G401.6 (cell line): ENCODE measurements around the gene MAPKAPK5.
"Not testable (repeated sequence)": the region's sequence is repeated elsewhere in the genome, so short reads cannot be mapped to it uniquely, and the experiment has no call there.

ENCODE experiments used
- FAIRE-seq: peaks from 2 replicates; lab custom pipeline; 2012; peaks lifted over from hg19 to GRCh38; lab: Jason Lieb, UNC

Gene MAPKAPK5

GRCh38 chr12:111841750-111842555 is at the start of gene MAPKAPK5:
MAPKAPK5 (plus strand) TSS chr12:111842228; CDS start chr12:111842734, 506 bp downstream.
- FAIRE-seq, result peak; percentile 40

GRCh38 chr12:111792856-111793235 is 49.2 kb upstream of the MAPKAPK5 start:
- no peak for FAIRE-seq

- no peak for FAIRE-seq
Measured at GRCh38 chr12:111798182-111798581, 43.8 kb upstream of the MAPKAPK5 start.

- FAIRE-seq, result no peak
Measured at GRCh38 chr12:111799758-111800157, 42.3 kb upstream of the MAPKAPK5 start.

GRCh38 chr12:111803038-111803626 is 38.9 kb upstream of the MAPKAPK5 start:
- no peak for FAIRE-seq

- no peak for FAIRE-seq
Measured at GRCh38 chr12:111803851-111804250, 38.2 kb upstream of the MAPKAPK5 start.

- no peak for FAIRE-seq
Measured at GRCh38 chr12:111806304-111806703, 35.7 kb upstream of the MAPKAPK5 start.

- FAIRE-seq, result no peak
Measured at GRCh38 chr12:111807232-111807631, 34.8 kb upstream of the MAPKAPK5 start.

- FAIRE-seq, result peak; percentile 85
Measured at GRCh38 chr12:111812881-111813741, 28.9 kb upstream of the MAPKAPK5 start.

GRCh38 chr12:111816065-111816615 is 25.9 kb upstream of the MAPKAPK5 start:
- no peak for FAIRE-seq

- not testable (repeated sequence) for FAIRE-seq
Measured at GRCh38 chr12:111816898-111817297, 25.1 kb upstream of the MAPKAPK5 start.

- FAIRE-seq, result no peak
Measured at GRCh38 chr12:111818340-111818739, 23.7 kb upstream of the MAPKAPK5 start.

- FAIRE-seq, result no peak
Measured at GRCh38 chr12:111819191-111820158, 22.6 kb upstream of the MAPKAPK5 start.

- not testable (repeated sequence) for FAIRE-seq
Measured at GRCh38 chr12:111820828-111821227, 21.2 kb upstream of the MAPKAPK5 start.

GRCh38 chr12:111822886-111823285 is 19.1 kb upstream of the MAPKAPK5 start:
- no peak for FAIRE-seq

- no peak for FAIRE-seq
Measured at GRCh38 chr12:111823891-111824290, 18.1 kb upstream of the MAPKAPK5 start.

- not testable (repeated sequence) for FAIRE-seq
Measured at GRCh38 chr12:111824312-111824711, 17.7 kb upstream of the MAPKAPK5 start.

GRCh38 chr12:111825509-111825908 is 16.5 kb upstream of the MAPKAPK5 start:
- FAIRE-seq, result no peak

GRCh38 chr12:111826316-111826715 is 15.7 kb upstream of the MAPKAPK5 start:
- FAIRE-seq, result no peak

- no peak for FAIRE-seq
Measured at GRCh38 chr12:111826992-111827391, 15.0 kb upstream of the MAPKAPK5 start.

GRCh38 chr12:111827907-111828306 is 14.1 kb upstream of the MAPKAPK5 start:
- FAIRE-seq, result no peak
